Mesothelial cell of epicardium (in vitro differentiated cells): ENCODE data around the gene PDE4B. TPM values are rescaled to one million over a fixed set of nuclear protein-coding genes. Genes with fewer than 3 reads are reported as not detected.
"Not testable (repeated sequence)": the region's sequence is repeated elsewhere in the genome, so short reads cannot be mapped to it uniquely, and the experiment has no call there.

Experiments used
- DNase-seq, 2 experiments: peaks; one replicate each; pipeline ENCODE4 v3.0.0; 2021; ENCODE audit warnings: low spot score in 2 of 2; ENCODE audit not compliant: unreplicated experiment in 2 of 2
- H3K27ac Mint-ChIP-seq: 2 replicates; pipeline ENCODE4 v1.8.0; 2021; ENCODE audit warnings: mixed read lengths
- H3K27me3 Mint-ChIP-seq: 2 replicates; pipeline ENCODE4 v1.8.0; 2021; ENCODE audit warnings: low read depth, mixed read lengths
- H3K36me3 Mint-ChIP-seq: 2 replicates; pipeline ENCODE4 v1.8.0; 2021; ENCODE audit warnings: mixed read lengths
- H3K4me1 Mint-ChIP-seq: 2 replicates; pipeline ENCODE4 v1.8.0; 2021; ENCODE audit warnings: mixed read lengths
- H3K4me3 Mint-ChIP-seq: 2 replicates; pipeline ENCODE4 v1.8.0; 2021; ENCODE audit warnings: mild to moderate bottlenecking, moderate library complexity, mixed read lengths
- H3K9me3 Mint-ChIP-seq: 2 replicates; pipeline ENCODE4 v1.8.0; 2021; ENCODE audit warnings: mixed read lengths
- CTCF ChIP-seq: fragments of 200-600 bp; sonication (generic); IDR thresholded peaks from one replicate; pipeline ENCODE4 v1.5.0; 2021; ENCODE audit warnings: antibody characterized with exemption; ENCODE audit not compliant: unreplicated experiment
- total RNA-seq: library from RNA; stranded (reverse); gene quantifications from 3 replicates; pipeline ENCODE4 v1.2.1, GENCODE V29; 2021

PDE4B gene
- total RNA-seq, 1 donor from 2014 or later, result 22.3 TPM

GRCh38 chr1:66050633-66051032 is 257.9 kb downstream of the PDE4B start:
- no peak overlapping the region for H3K27ac Mint-ChIP-seq
- peaks cover 46% of the 10 kb centered on the region for H3K27me3 Mint-ChIP-seq
- no peaks in the 10 kb centered on the region for H3K4me1 Mint-ChIP-seq
- no peak overlapping the region for H3K4me3 Mint-ChIP-seq
- H3K36me3 Mint-ChIP-seq, result no peaks in the 10 kb centered on the region
- no peak for DNase-seq
- TF ChIP-seq CTCF, result no peak
- no peaks in the 10 kb centered on the region for H3K9me3 Mint-ChIP-seq

- DNase-seq, result no peak
- H3K36me3 Mint-ChIP-seq, result no peaks in the 10 kb centered on the region
- no peak for TF ChIP-seq CTCF
- H3K27ac Mint-ChIP-seq, result no peak overlapping the region
- no peaks in the 10 kb centered on the region for H3K4me1 Mint-ChIP-seq
- peaks cover 20% of the 10 kb centered on the region for H3K9me3 Mint-ChIP-seq
- no peak overlapping the region for H3K4me3 Mint-ChIP-seq
- H3K27me3 Mint-ChIP-seq, result peaks cover 39% of the 10 kb centered on the region
Measured at GRCh38 chr1:66055092-66055491, 262.4 kb downstream of the PDE4B start.

GRCh38 chr1:66057448-66057847 is 264.8 kb downstream of the PDE4B start:
- H3K4me1 Mint-ChIP-seq, H3K27ac Mint-ChIP-seq, H3K4me3 Mint-ChIP-seq, H3K36me3 Mint-ChIP-seq, DNase-seq: not testable (repeated sequence)
- Mint-ChIP-seq H3K9me3 (peaks cover 20% of the 10 kb centered on the region), H3K27me3 (peaks cover 48% of the 10 kb centered on the region)

- Mint-ChIP-seq H3K9me3 (peaks cover 20% of the 10 kb centered on the region), H3K36me3 (no peaks in the 10 kb centered on the region), H3K4me1 (no peaks in the 10 kb centered on the region), H3K4me3 (no peak overlapping the region), H3K27ac (no peak overlapping the region), H3K27me3 (peaks cover 47% of the 10 kb centered on the region)
- TF ChIP-seq CTCF, result no peak
- DNase-seq, result no peak
Measured at GRCh38 chr1:66058558-66058957, 265.9 kb downstream of the PDE4B start.

GRCh38 chr1:66067219-66067618 is 274.5 kb downstream of the PDE4B start:
- H3K4me1 Mint-ChIP-seq, H3K27ac Mint-ChIP-seq, H3K36me3 Mint-ChIP-seq, H3K9me3 Mint-ChIP-seq, H3K4me3 Mint-ChIP-seq, DNase-seq: not testable (repeated sequence)
- H3K27me3 Mint-ChIP-seq, result peaks cover 53% of the 10 kb centered on the region

GRCh38 chr1:66069976-66070876 is 277.5 kb downstream of the PDE4B start:
- peaks cover 4% of the 10 kb centered on the region for H3K4me1 Mint-ChIP-seq

More at GRCh38 chr1:66069976-66070876, 277.5 kb downstream of the PDE4B start:
- Mint-ChIP-seq H3K27ac (no peak overlapping the region), H3K9me3 (no peaks in the 10 kb centered on the region), H3K36me3 (no peaks in the 10 kb centered on the region), H3K4me3 (no peak overlapping the region), H3K27me3 (peaks cover 54% of the 10 kb centered on the region)
- TF ChIP-seq CTCF, result no peak
- DNase-seq, result no peak
